ENCODE results near the gene XXYLT1.

DNA sequence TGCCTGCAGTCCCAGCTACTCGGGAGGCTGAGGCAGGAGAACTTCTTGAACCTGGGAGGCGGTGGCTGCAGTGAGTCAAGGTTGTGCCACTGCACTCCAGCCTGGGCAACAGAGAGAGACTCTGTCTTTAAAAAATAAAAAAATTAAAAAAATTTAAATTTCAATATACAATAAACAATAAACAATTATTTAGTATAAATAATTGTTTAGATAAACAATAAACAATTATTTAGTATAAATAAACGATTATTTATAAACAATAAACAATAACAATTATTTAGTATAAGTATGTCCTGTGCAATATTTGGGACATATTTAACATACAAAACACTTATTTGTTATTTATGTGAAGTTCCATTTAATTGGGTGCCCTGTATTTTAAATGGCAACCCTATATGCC lies 119.6 kb downstream of the XXYLT1 start:
- TF ChIP-seq JUND (IDR thresholded peaks at IDR 0.05; ENCODE audit: low read length) = no peak
- no peak for TF ChIP-seq SIN3A (conservative IDR thresholded peaks at IDR 0.05 in 1 of 2, IDR thresholded peaks at IDR 0.05 in 1 of 2; ENCODE audit: low read depth in 1 of 2, low read length in 2 of 2)
- TF ChIP-seq, protein P1, sequence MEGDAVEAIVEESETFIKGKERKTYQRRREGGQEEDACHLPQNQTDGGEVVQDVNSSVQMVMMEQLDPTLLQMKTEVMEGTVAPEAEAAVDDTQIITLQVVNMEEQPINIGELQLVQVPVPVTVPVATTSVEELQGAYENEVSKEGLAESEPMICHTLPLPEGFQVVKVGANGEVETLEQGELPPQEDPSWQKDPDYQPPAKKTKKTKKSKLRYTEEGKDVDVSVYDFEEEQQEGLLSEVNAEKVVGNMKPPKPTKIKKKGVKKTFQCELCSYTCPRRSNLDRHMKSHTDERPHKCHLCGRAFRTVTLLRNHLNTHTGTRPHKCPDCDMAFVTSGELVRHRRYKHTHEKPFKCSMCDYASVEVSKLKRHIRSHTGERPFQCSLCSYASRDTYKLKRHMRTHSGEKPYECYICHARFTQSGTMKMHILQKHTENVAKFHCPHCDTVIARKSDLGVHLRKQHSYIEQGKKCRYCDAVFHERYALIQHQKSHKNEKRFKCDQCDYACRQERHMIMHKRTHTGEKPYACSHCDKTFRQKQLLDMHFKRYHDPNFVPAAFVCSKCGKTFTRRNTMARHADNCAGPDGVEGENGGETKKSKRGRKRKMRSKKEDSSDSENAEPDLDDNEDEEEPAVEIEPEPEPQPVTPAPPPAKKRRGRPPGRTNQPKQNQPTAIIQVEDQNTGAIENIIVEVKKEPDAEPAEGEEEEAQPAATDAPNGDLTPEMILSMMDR (IDR thresholded peaks at IDR 0.05; ENCODE audit: control extremely low read depth in 1 of 3, insufficient read depth in 1 of 3, low read depth in 1 of 3, low read length in 3 of 3) = no peak
- TF ChIP-seq TAF1 (IDR thresholded peaks at IDR 0.05; ENCODE audit: low read depth, low read length) = no peak
- TF ChIP-seq SP1 (IDR thresholded peaks at IDR 0.05; ENCODE audit: low read depth, low read length) = no peak
- TF ChIP-seq TBP (IDR thresholded peaks at IDR 0.05; ENCODE audit: low read depth, low read length) = no peak
